Natural killer cell (primary cell): ENCODE results near the gene PLEKHF1. TPM values are rescaled to one million over a fixed set of nuclear protein-coding genes. Genes with fewer than 3 reads are reported as not detected.

Experiments used
- ATAC-seq, 3 donors: fragments of 150-1000 bp in 2 of 3; fragments of 200-7000 bp in 1 of 3; cut with Tn5 transposase; 1 replicate in 1 of 3; 2 replicates in 2 of 3; pipeline ENCODE4 v1.10.0; 2021; ENCODE audit warnings: mild to moderate bottlenecking in 2 of 3, moderate library complexity in 2 of 3
- DNase-seq, 2 donors: peaks; one replicate each; pipeline versions ENCODE4 v3.0.0 to v3.0.0-alpha.2; 2013 to 2021; ENCODE audit warnings: mixed read lengths in 1 of 2
- H3K27ac ChIP-seq: one replicate; pipeline ENCODE4 v1.5.1; 2013; ENCODE audit warnings: mild to moderate bottlenecking, low read length
- H3K27me3 ChIP-seq: one replicate; pipeline ENCODE4 v1.6.1; 2013; ENCODE audit warnings: low read length; ENCODE audit not compliant: control insufficient read depth, insufficient read depth
- H3K36me3 ChIP-seq: one replicate; pipeline ENCODE4 v1.6.1; 2013; ENCODE audit warnings: low read length; ENCODE audit not compliant: control insufficient read depth, insufficient read depth
- H3K4me1 ChIP-seq: one replicate; pipeline ENCODE4 v1.6.1; 2013; ENCODE audit warnings: low read length; ENCODE audit not compliant: control insufficient read depth, insufficient read depth
- H3K4me3 ChIP-seq: one replicate; pipeline ENCODE4 v1.5.1; 2013; ENCODE audit warnings: low read length
- H3K9me3 ChIP-seq: one replicate; pipeline ENCODE4 v1.6.1; 2013; ENCODE audit warnings: low read length; ENCODE audit not compliant: control insufficient read depth, insufficient read depth
- H3K27ac Mint-ChIP-seq, 2 donors: one replicate each; pipeline ENCODE4 v1.8.0; 2022; ENCODE audit warnings: mild to moderate bottlenecking in 2 of 2, mixed read lengths in 2 of 2, moderate library complexity in 1 of 2
- H3K27me3 Mint-ChIP-seq, 2 donors: one replicate each; pipeline ENCODE4 v1.8.0; 2022; ENCODE audit warnings: low read depth in 2 of 2, mixed read lengths in 2 of 2
- H3K36me3 Mint-ChIP-seq: one replicate; pipeline ENCODE4 v1.8.0; 2022; ENCODE audit warnings: mixed read lengths
- H3K4me1 Mint-ChIP-seq, 2 donors: one replicate each; pipeline ENCODE4 v1.8.0; 2022; ENCODE audit warnings: mixed read lengths in 2 of 2
- H3K4me3 Mint-ChIP-seq: one replicate; pipeline ENCODE4 v1.8.0; 2022; ENCODE audit warnings: mild to moderate bottlenecking, moderate library complexity, mixed read lengths
- H3K9me3 Mint-ChIP-seq, 2 donors: one replicate each; pipeline ENCODE4 v1.8.0; 2022; ENCODE audit warnings: mixed read lengths in 2 of 2
- WGBS: methylation state at CpG from one replicate; pipeline ENCODE4 v1.1.7; 2013; ENCODE audit warnings: missing lambda C conversion rate; ENCODE audit not compliant: insufficient coverage; 5-methylcytosine and 5-hydroxymethylcytosine counted together
- intact Hi-C: fragments of 100-400 bp; cut with micrococcal nuclease; formaldehyde crosslinking; loops from one replicate; pipeline ENCODE4 v1.14.2; 2022
- total RNA-seq, 4 donors: library from RNA; stranded (reverse); fragments of 120-200 nt in 1 of 4; gene quantifications; one replicate each; pipeline versions ENCODE4 v1.2.3 to v1.2.4, GENCODE V29; 2013 to 2022
- TF ChIP-seq, protein P1 (sequence below): fragments of 200-600 bp; IDR thresholded peaks from one replicate; pipeline ENCODE4 v1.8.0; 2022; ENCODE audit warnings: antibody characterized with exemption

The PLEKHF1 gene
- total RNA-seq, 3 donors from 2014 or later (not counting 1 experiment from before 2014, with no cell fraction given), result 53.0 to 81.8 (median 53.8) TPM

DNA sequence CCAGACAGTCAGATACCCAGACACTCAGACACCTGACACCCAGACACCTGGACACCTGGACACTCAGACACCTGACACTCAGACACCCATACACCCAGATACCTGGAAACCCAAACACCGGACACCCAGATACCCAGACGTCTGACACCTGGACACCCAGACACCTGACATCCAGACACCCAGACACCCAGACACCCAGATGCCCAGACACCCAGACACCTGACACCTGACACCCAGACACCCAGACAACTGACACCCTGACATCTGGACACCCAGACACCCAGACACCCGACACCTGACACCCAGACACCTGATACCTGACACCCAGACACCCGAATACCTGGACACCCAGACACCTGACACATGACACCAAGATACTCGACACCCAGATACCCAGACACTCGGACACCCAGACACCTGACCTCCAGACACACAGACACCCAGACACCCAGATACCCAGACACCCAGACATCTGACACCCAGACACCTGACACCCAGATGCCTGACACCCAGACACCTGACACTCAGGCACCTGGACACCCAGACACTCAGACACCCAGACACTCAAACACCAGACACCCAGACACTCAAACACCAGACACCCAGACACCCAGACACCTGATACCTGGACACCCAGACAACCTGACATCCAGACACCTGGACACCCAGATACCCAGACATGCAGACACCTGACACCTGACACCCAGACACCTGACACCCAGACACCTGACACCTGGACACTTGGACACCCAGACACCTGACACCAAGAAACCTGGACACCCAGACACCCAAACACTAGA is 30.7 kb downstream of the PLEKHF1 start:
- H3K9me3 ChIP-seq, result no peaks in the 10 kb centered on the region
- no peaks in the 10 kb centered on the region for H3K36me3 ChIP-seq
- peak overlapping the region; percentile 15 for H3K4me3 Mint-ChIP-seq
- H3K27me3 ChIP-seq, result no peaks in the 10 kb centered on the region
- H3K27me3 Mint-ChIP-seq, result no peaks in the 10 kb centered on the region
- TF ChIP-seq, protein P1, sequence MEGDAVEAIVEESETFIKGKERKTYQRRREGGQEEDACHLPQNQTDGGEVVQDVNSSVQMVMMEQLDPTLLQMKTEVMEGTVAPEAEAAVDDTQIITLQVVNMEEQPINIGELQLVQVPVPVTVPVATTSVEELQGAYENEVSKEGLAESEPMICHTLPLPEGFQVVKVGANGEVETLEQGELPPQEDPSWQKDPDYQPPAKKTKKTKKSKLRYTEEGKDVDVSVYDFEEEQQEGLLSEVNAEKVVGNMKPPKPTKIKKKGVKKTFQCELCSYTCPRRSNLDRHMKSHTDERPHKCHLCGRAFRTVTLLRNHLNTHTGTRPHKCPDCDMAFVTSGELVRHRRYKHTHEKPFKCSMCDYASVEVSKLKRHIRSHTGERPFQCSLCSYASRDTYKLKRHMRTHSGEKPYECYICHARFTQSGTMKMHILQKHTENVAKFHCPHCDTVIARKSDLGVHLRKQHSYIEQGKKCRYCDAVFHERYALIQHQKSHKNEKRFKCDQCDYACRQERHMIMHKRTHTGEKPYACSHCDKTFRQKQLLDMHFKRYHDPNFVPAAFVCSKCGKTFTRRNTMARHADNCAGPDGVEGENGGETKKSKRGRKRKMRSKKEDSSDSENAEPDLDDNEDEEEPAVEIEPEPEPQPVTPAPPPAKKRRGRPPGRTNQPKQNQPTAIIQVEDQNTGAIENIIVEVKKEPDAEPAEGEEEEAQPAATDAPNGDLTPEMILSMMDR, result no peak
- peaks cover 24 to 35% of the 10 kb centered on the region in 2 donors for H3K4me1 Mint-ChIP-seq
- no peak overlapping the region for H3K27ac ChIP-seq
- DNase-seq, result peak in 1 of 2 donors; percentile 28
- intact Hi-C loops, result no loop called here
- no peak overlapping the region for H3K4me3 ChIP-seq
- ATAC-seq, result no peak
- H3K27ac Mint-ChIP-seq, result peak overlapping the region; percentile 76 to 87
- H3K4me1 ChIP-seq, result peaks cover 17% of the 10 kb centered on the region
- no peaks in the 10 kb centered on the region for H3K9me3 Mint-ChIP-seq
- WGBS, result 90% methylated on average over 6 of the region's 6 CpGs
- no peaks in the 10 kb centered on the region for H3K36me3 Mint-ChIP-seq

DNA sequence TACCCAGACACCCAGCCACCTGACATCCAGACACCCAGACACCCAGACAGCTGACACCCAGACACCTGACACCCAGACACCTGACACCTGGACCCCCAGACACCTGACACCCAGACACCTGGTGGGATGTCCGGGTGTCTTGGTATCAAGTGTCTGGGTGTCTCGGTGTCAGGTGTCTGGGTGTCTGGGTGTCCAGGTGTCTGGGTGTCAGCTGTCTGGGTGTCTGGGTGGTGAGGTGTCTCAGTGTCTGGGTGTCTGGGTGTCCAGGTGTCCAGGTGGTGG is 31.2 kb downstream of the PLEKHF1 start:
- Histone ChIP-seq H3K36me3 (peaks cover under 1% of the 10 kb centered on the region), H3K4me1 (peaks cover 15% of the 10 kb centered on the region), H3K4me3 (no peak overlapping the region), H3K9me3 (no peaks in the 10 kb centered on the region), H3K27me3 (no peaks in the 10 kb centered on the region), H3K27ac (no peak overlapping the region)
- intact Hi-C loops, result no loop called here
- ATAC-seq (no peak), DNase-seq (no peak)
- Mint-ChIP-seq H3K36me3 (no peaks in the 10 kb centered on the region), H3K4me3 (no peak overlapping the region), H3K4me1 (peaks cover 21 to 31% of the 10 kb centered on the region in 2 donors), H3K27me3 (no peaks in the 10 kb centered on the region), H3K9me3 (no peaks in the 10 kb centered on the region), H3K27ac (peak overlapping the region; percentile 76 to 87)
- TF ChIP-seq, protein P1, result no peak
- WGBS, result 75% methylated on average over 2 of the region's 2 CpGs

DNA sequence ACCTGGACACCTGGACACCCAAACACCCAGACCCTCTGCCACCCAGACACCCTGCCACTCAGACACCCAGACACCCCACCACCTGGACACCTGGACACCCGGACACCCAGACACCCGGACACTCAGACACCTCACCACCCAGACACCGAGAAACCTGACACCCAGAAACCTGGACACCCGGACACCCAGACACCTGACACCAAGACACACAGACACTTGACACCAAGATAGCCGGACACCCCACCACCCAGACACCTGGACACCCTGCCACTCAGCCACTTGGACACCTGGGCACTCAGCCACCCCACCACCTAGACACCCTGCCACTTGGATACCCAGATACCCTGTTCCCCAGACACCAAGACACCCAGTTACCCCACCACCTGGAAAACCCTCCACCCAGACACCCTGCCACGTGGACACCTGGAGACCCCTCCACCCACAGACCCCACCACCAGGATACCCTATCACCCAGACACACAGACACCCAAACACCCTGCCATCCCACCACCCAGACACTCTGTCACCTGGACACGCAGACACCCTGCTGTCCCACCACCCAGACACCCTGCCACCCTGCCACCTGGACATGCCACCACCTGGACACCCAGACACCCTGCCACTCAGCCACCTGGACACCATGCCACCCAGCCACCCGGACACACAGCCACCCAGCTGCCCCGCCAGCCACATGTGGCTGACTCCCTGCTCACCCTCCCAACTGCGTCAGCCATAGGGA is 32.4 kb downstream of the PLEKHF1 start:
- Histone ChIP-seq H3K9me3 (no peaks in the 10 kb centered on the region), H3K4me3 (no peak overlapping the region), H3K27me3 (no peaks in the 10 kb centered on the region), H3K36me3 (peaks cover 10% of the 10 kb centered on the region), H3K4me1 (peaks cover 15% of the 10 kb centered on the region), H3K27ac (no peak overlapping the region)
- Mint-ChIP-seq H3K9me3 (no peaks in the 10 kb centered on the region), H3K4me1 (peaks cover 21 to 31% of the 10 kb centered on the region in 2 donors), H3K36me3 (no peaks in the 10 kb centered on the region), H3K27ac (peak overlapping the region; percentile 69 to 87), H3K27me3 (no peaks in the 10 kb centered on the region), H3K4me3 (no peak overlapping the region)
- TF ChIP-seq, protein P1, result no peak
- WGBS, result 92% methylated on average over 10 of the region's 10 CpGs
- intact Hi-C loops, result no loop called here
- DNase-seq (no peak), ATAC-seq (no peak)
